ENCODE measurements around the gene CASP5. TPM values are rescaled to one million over a fixed set of nuclear protein-coding genes. Genes with fewer than 3 reads are reported as not detected.
A peak's percentile ranks its signal among the peaks of the same experiment; 100 is the strongest.

Gene CASP5
- polyA plus RNA-seq, 3 donors, result 2.3 to 6.4 (median 4.4) TPM

GRCh38 chr11:104968355-104968855 lies 54.6 kb downstream of the CASP5 start, which contains the start of gene CASP4:
TSS of gene CASP4 (minus strand) at chr11:104968574. CDS start at chr11:104968525, 49 bp downstream.
- Histone ChIP-seq H3K4me2 (replicated peaks; ENCODE audit: extremely low read depth, low read length, poor library complexity, severe bottlenecking) (peak within 1 kb of the TSS; percentile 84), H3K79me2 (ENCODE audit: insufficient read depth, low read length) (peaks cover 50% of the 10 kb centered on the region), H4K20me1 (ENCODE audit: insufficient read depth, low read length) (peaks cover 3% of the 10 kb centered on the region), H3K27ac (ENCODE audit: low read depth in 1 of 2, low read length in 2 of 2) (peak within 1 kb of the TSS; percentile 31 to 96), H2AFZ (ENCODE audit: insufficient read depth, low read depth, low read length, poor library complexity, severe bottlenecking) (peak within 1 kb of the TSS; percentile 56), H3K27me3 (ENCODE audit: control insufficient read depth in 2 of 2, insufficient read depth in 2 of 2, low read length in 2 of 2) (no peaks in the 10 kb centered on the region), H3K4me3 (replicated peaks in 1 of 3; ENCODE audit: low read depth in 2 of 3, low read length in 3 of 3) (peak within 1 kb of the TSS; percentile 77 to 99 (median 78)), H3K36me3 (replicated peaks in 1 of 2; ENCODE audit: control insufficient read depth in 1 of 2, insufficient read depth in 2 of 2, low read length in 2 of 2) (peaks cover 0 to 22% of the 10 kb centered on the region in 2 donors), H3K9me3 (replicated peaks in 1 of 2; ENCODE audit: control insufficient read depth in 1 of 2, insufficient read depth in 1 of 2, low read length in 2 of 2) (peaks cover 7% of the 10 kb centered on the region in 2 donors), H3K9ac (ENCODE audit: insufficient read depth, low read length, poor library complexity, severe bottlenecking) (peak within 1 kb of the TSS; percentile 83), H3K4me1 (ENCODE audit: control insufficient read depth in 1 of 2, insufficient read depth in 2 of 2, low read length in 2 of 2) (peaks cover 20 to 31% of the 10 kb centered on the region in 2 donors)
- Mint-ChIP-seq H3K4me3 (peak within 1 kb of the TSS; percentile 84 to 89), H3K27ac (peak within 1 kb of the TSS; percentile 95 to 99 (median 97)), H3K36me3 (peaks cover 17 to 24% of the 10 kb centered on the region in 2 donors), H3K4me1 (peaks cover 38% of the 10 kb centered on the region), H3K9me3 (peaks cover 7 to 17% (median 9%) of the 10 kb centered on the region in 7 donors), H3K27me3 (ENCODE audit: low read depth in 3 of 3) (peaks cover 0 to 2% (median 0%) of the 10 kb centered on the region in 3 donors)
- peak; percentile 75 to 97 (median 92) for DNase-seq
- 0% methylated on average over 3 of the region's 4 CpGs for WGBS (ENCODE audit: insufficient coverage)
- intact Hi-C loops (cut with micrococcal nuclease), result loop anchor here in 1 of 2 donors (5.0 kb wide), 1 partner anchor 69 kb away; the partner anchor contains the start of gene CASP1
- no peak for TF ChIP-seq CTCF (IDR thresholded peaks at IDR 0.05)

GRCh38 chr11:104967534-104968354 lies 55.2 kb downstream of the CASP5 start:
- Histone ChIP-seq H3K9me3 (replicated peaks in 1 of 2; ENCODE audit: control insufficient read depth in 1 of 2, insufficient read depth in 1 of 2, low read length in 2 of 2) (peaks cover under 1% of the 10 kb centered on the region in 2 donors), H3K79me2 (ENCODE audit: insufficient read depth, low read length) (peaks cover 56% of the 10 kb centered on the region), H3K27ac (ENCODE audit: low read depth in 1 of 2, low read length in 2 of 2) (peak overlapping the region; percentile 31 to 96), H3K9ac (ENCODE audit: insufficient read depth, low read length, poor library complexity, severe bottlenecking) (peak overlapping the region; percentile 83), H2AFZ (ENCODE audit: insufficient read depth, low read depth, low read length, poor library complexity, severe bottlenecking) (peak overlapping the region; percentile 56), H3K4me3 (replicated peaks in 1 of 3; ENCODE audit: low read depth in 2 of 3, low read length in 3 of 3) (peak overlapping the region; percentile 77 to 99 (median 78)), H4K20me1 (ENCODE audit: insufficient read depth, low read length) (peaks cover 3% of the 10 kb centered on the region), H3K4me2 (replicated peaks; ENCODE audit: extremely low read depth, low read length, poor library complexity, severe bottlenecking) (peak overlapping the region; percentile 84), H3K4me1 (ENCODE audit: control insufficient read depth in 1 of 2, insufficient read depth in 2 of 2, low read length in 2 of 2) (peaks cover 20 to 31% of the 10 kb centered on the region in 2 donors), H3K27me3 (ENCODE audit: control insufficient read depth in 2 of 2, insufficient read depth in 2 of 2, low read length in 2 of 2) (no peaks in the 10 kb centered on the region), H3K36me3 (replicated peaks in 1 of 2; ENCODE audit: control insufficient read depth in 1 of 2, insufficient read depth in 2 of 2, low read length in 2 of 2) (peaks cover 0 to 26% of the 10 kb centered on the region in 2 donors)
- H3K27ac Mint-ChIP-seq, result peak overlapping the region; percentile 95 to 99 (median 97)
- peaks cover 23 to 28% of the 10 kb centered on the region in 2 donors for H3K36me3 Mint-ChIP-seq
- peaks cover 43% of the 10 kb centered on the region for H3K4me1 Mint-ChIP-seq
- WGBS (ENCODE audit: insufficient coverage), result no CpG with 5 or more reads among the region's 11 CpGs
- intact Hi-C loops (cut with micrococcal nuclease), result loop anchor here in 1 of 2 donors (5.0 kb wide), 1 partner anchor 70 kb away; the partner anchor contains the start of gene CASP1
- peak overlapping the region; percentile 84 to 89 for H3K4me3 Mint-ChIP-seq
- TF ChIP-seq CTCF (IDR thresholded peaks at IDR 0.05), result no peak
- H3K27me3 Mint-ChIP-seq (ENCODE audit: low read depth in 3 of 3), result no peaks in the 10 kb centered on the region
- peaks cover 1 to 10% (median 4%) of the 10 kb centered on the region in 7 donors for H3K9me3 Mint-ChIP-seq
- peak in 1 of 3 donors; percentile 7 for DNase-seq

Measured in CD14-positive monocyte (primary cell).